ENCODE measurements around the gene PDE4B. TPM values are rescaled to one million over a fixed set of nuclear protein-coding genes. Genes with fewer than 3 reads are reported as not detected.

The PDE4B gene
- total RNA-seq, 1 donor = 51.0 TPM

- TF ChIP-seq CTCF (IDR thresholded peaks at IDR 0.05; ENCODE audit: insufficient read depth, low read depth, low read length) = no peak
- no peak overlapping the region for H3K4me3 ChIP-seq (ENCODE audit: low read depth, low read length)
- no peak for DNase-seq (ENCODE audit: low read depth)
Observed at GRCh38 chr1:66172272-66172671, 379.6 kb downstream of the PDE4B start.

GRCh38 chr1:66175098-66175497 is 382.4 kb downstream of the PDE4B start:
- no peak overlapping the region for H3K4me3 ChIP-seq (ENCODE audit: low read depth, low read length)
- no peak for TF ChIP-seq CTCF (IDR thresholded peaks at IDR 0.05; ENCODE audit: insufficient read depth, low read depth, low read length)

GRCh38 chr1:66175581-66175980 is 382.9 kb downstream of the PDE4B start:
- no peak overlapping the region for H3K4me3 ChIP-seq (ENCODE audit: low read depth, low read length)
- no peak for DNase-seq (ENCODE audit: low read depth)
- no peak for TF ChIP-seq CTCF (IDR thresholded peaks at IDR 0.05; ENCODE audit: insufficient read depth, low read depth, low read length)

More at GRCh38 chr1:66175098-66175497, 382.4 kb downstream of the PDE4B start:
- DNase-seq (ENCODE audit: low read depth) = no peak

DNA sequence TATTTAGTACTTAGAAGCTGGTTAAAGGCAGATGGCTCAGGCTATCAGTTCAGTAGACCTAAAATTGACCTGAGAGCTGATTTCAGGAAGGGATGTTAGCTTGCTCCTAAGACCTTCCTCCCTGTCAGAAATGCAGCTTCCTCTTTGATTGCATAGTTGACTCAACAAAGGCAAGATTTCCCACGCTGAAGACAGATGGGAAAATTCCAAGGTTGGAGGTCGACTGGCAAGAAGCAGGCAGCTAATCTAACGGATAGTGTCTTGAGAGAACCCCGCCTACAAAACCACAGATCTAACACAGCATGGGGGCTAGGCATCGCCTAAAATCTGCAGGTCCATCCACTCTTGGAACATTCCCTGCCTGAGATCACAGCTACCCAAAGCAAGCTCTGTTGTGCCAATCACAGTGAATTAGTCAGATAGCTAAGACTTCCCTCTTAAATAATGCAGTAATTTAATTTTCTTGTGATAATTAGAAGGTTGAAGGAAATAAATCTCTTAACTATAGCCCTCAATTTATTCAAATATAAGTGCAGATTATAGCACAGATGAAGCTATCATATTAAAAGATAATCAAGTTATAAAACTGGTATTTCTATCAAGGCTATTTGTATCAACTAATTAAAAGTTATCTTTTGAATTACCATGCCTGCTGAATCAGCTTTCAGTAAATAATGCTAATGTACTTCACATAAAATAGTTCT is 383.5 kb downstream of the PDE4B start:
- H3K4me3 ChIP-seq (ENCODE audit: low read depth, low read length) = no peak overlapping the region
- TF ChIP-seq CTCF (IDR thresholded peaks at IDR 0.05; ENCODE audit: insufficient read depth, low read depth, low read length) = no peak

GRCh38 chr1:66176832-66177231 is 384.1 kb downstream of the PDE4B start:
- no peak for DNase-seq (ENCODE audit: low read depth)
- H3K4me3 ChIP-seq (ENCODE audit: low read depth, low read length) = no peak overlapping the region
- TF ChIP-seq CTCF (IDR thresholded peaks at IDR 0.05; ENCODE audit: insufficient read depth, low read depth, low read length) = no peak

More for the DNA sequence above, 383.5 kb downstream of the PDE4B start:
- DNase-seq (ENCODE audit: low read depth) = peak; percentile 3

DNA sequence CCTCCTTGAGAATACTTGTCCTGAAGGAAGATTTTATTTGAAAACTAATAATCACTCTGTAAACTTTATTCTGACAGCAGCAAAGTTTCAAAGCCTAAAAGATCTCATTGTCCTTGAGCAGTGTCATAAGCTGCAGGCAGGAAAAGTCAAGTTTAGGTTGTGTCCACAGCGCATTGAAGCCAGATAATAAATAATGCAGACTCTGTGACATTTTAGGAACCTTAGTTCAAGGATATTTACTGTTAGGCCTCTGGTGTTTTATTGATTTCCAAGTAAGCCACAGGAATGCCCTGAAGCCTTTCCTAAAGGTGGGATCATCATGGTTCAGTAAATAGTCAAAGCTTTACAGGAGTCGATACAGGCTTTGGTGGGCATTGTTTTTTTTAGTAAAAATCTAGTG is 384.8 kb downstream of the PDE4B start:
- no peak for DNase-seq (ENCODE audit: low read depth)
- no peak for TF ChIP-seq CTCF (IDR thresholded peaks at IDR 0.05; ENCODE audit: insufficient read depth, low read depth, low read length)
- no peak overlapping the region for H3K4me3 ChIP-seq (ENCODE audit: low read depth, low read length)

GRCh38 chr1:66182026-66182425 is 389.3 kb downstream of the PDE4B start:
- H3K4me3 ChIP-seq (ENCODE audit: low read depth, low read length) = no peak overlapping the region
- no peak for TF ChIP-seq CTCF (IDR thresholded peaks at IDR 0.05; ENCODE audit: insufficient read depth, low read depth, low read length)
- DNase-seq (ENCODE audit: low read depth) = no peak

Measured in fibroblast of villous mesenchyme (primary cell).